GM20431 (cell line): ENCODE measurements around the gene SHCBP1.

Source experiments
- in situ Hi-C: fragments of 300-500 bp; cut with MseI, MboI; formaldehyde crosslinking; loops from one replicate; pipeline ENCODE4 v1.15.0; 2020; ENCODE audit warnings: low sequenced_read_pairs; ENCODE audit not compliant: unreplicated experiment

SHCBP1 gene

GRCh38 chr16:46549477-46549876, 71.7 kb downstream of the SHCBP1 start:
- in situ Hi-C loops: no loop called here
